Naive thymus-derived CD4-positive, alpha-beta T cell (primary cell): ENCODE measurements around the gene RRAD. TPM values are rescaled to one million over a fixed set of nuclear protein-coding genes. Genes with fewer than 3 reads are reported as not detected.

ENCODE experiments used
- ATAC-seq: fragments of 150-1000 bp; cut with Tn5 transposase; 2 replicates; pipeline ENCODE4 v1.10.0; 2021; ENCODE audit warnings: mild to moderate bottlenecking, moderate library complexity
- CTCF ChIA-PET: fragments of 350-600 bp; sonication (Branson Sonifier 250); formaldehyde crosslinking; loops from one replicate; lab custom pipeline; 2021; ENCODE audit warnings: antibody characterized with exemption; lab: Charles Lee
- POLR2A ChIA-PET: fragments of 350-600 bp; sonication (Branson Sonifier 250); formaldehyde crosslinking; loops from one replicate; lab custom pipeline; 2021; ENCODE audit warnings: antibody characterized with exemption, inconsistent platforms; lab: Charles Lee
- DNase-seq, 9 donors: peaks; one replicate each; pipeline versions ENCODE4 v3.0.0 to v3.0.0-alpha.2; 2020 to 2022; ENCODE audit warnings: mixed read lengths in 1 of 9
- H3K27ac ChIP-seq: one replicate; pipeline ENCODE4 v1.7.0; 2013; ENCODE audit warnings: mild to moderate bottlenecking, low read depth, low read length, moderate library complexity
- H3K27me3 ChIP-seq, 2 donors: one replicate each; pipeline ENCODE4 v1.7.0; 2013; ENCODE audit warnings: low read length in 2 of 2, mild to moderate bottlenecking in 2 of 2, moderate library complexity in 2 of 2; ENCODE audit not compliant: control insufficient read depth in 2 of 2, insufficient read depth in 2 of 2
- H3K36me3 ChIP-seq, 3 experiments: 1 replicate in 2 of 3; 2 replicates in 1 of 3; pipeline ENCODE4 v1.7.0; 2013; ENCODE audit warnings: low read length in 3 of 3, mild to moderate bottlenecking in 3 of 3, moderate library complexity in 1 of 3; ENCODE audit not compliant: insufficient read depth in 3 of 3, control insufficient read depth in 2 of 3
- H3K4me1 ChIP-seq, 2 donors: one replicate each; pipeline ENCODE4 v1.7.0; 2013; ENCODE audit warnings: low read length in 2 of 2, mild to moderate bottlenecking in 2 of 2, moderate library complexity in 1 of 2; ENCODE audit not compliant: control insufficient read depth in 2 of 2, insufficient read depth in 2 of 2
- H3K4me3 ChIP-seq: 2 replicates; pipeline ENCODE4 v1.7.0; 2013; ENCODE audit warnings: mild to moderate bottlenecking, low read length
- H3K9me3 ChIP-seq, 3 experiments: 1 replicate in 2 of 3; 2 replicates in 1 of 3; pipeline ENCODE4 v1.7.0; 2013; ENCODE audit warnings: low read length in 3 of 3; ENCODE audit not compliant: control insufficient read depth in 2 of 3
- H3K27ac Mint-ChIP-seq, 9 donors: one replicate each; pipeline ENCODE4 v1.8.0; 2020 to 2022; ENCODE audit warnings: mixed read lengths in 9 of 9, mild to moderate bottlenecking in 8 of 9, moderate library complexity in 5 of 9, inconsistent platforms in 2 of 9
- H3K27me3 Mint-ChIP-seq, 5 donors: one replicate each; pipeline ENCODE4 v1.8.0; 2021 to 2022; ENCODE audit warnings: mixed read lengths in 5 of 5, mild to moderate bottlenecking in 1 of 5
- H3K36me3 Mint-ChIP-seq, 5 donors: one replicate each; pipeline ENCODE4 v1.8.0; 2020 to 2022; ENCODE audit warnings: mixed read lengths in 5 of 5, mild to moderate bottlenecking in 3 of 5, inconsistent platforms in 1 of 5
- H3K4me1 Mint-ChIP-seq, 7 donors: one replicate each; pipeline ENCODE4 v1.8.0; 2020 to 2022; ENCODE audit warnings: mixed read lengths in 7 of 7, mild to moderate bottlenecking in 3 of 7, inconsistent platforms in 1 of 7
- H3K4me3 Mint-ChIP-seq, 10 donors: one replicate each; pipeline ENCODE4 v1.8.0; 2020 to 2022; ENCODE audit warnings: mild to moderate bottlenecking in 10 of 10, mixed read lengths in 10 of 10, moderate library complexity in 6 of 10, inconsistent platforms in 2 of 10
- H3K9me3 Mint-ChIP-seq, 11 donors: one replicate each; pipeline ENCODE4 v1.8.0; 2020 to 2022; ENCODE audit warnings: mixed read lengths in 11 of 11, mild to moderate bottlenecking in 4 of 11, inconsistent platforms in 1 of 11, moderate library complexity in 1 of 11
- intact Hi-C, 2 donors: fragments of 100-400 bp; cut with micrococcal nuclease; formaldehyde crosslinking; loops; one replicate each; pipeline ENCODE4 v1.15.1; 2023
- polyA plus RNA-seq, 2 donors: library from polyadenylated mRNA; unstranded; fragments of 300-500 nt; fragmentation: Illumina TruSeq; gene quantifications; one replicate each; pipeline ENCODE4 v1.2.3, GENCODE V29; 2021
- total RNA-seq, 6 experiments: library from RNA in 5 of 6; stranded (reverse) in 5 of 6; gene quantifications; 1 replicate in 5 of 6; 2 replicates in 1 of 6; pipeline ENCODE4 v1.2.3 and lab custom pipeline; 2021 to 2026

Gene RRAD
- total and polyA plus RNA-seq, 7 experiments from 2014 or later: 0.24 to 1.6 (median 0.88) TPM; not detected in 2

DNA sequence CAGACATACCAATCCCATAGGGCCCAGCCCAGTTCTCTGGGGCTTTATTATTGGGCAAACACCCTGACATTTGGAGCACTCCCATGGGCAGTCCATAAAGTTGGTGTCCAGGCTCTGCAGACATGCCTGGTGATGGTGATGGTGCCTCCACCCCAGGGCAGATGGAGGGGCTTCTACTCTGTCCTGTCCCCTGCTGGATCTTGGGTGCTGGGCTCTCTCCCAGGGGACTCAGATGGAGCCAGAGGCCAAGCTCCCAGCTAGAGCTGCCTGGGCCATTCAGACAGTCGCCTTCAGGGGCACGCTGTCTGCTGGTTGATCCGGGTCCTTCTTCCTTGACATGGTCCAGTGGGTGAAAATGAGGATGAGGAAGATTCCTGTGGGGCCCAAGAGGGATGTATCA, 17.2 kb downstream of the RRAD start:
- no peaks in the 10 kb centered on the region for H3K36me3 Mint-ChIP-seq
- H3K4me3 ChIP-seq: no peak overlapping the region
- CTCF ChIA-PET: no interaction called here
- POLR2A ChIA-PET: no interaction called here
- no peak overlapping the region for H3K4me3 Mint-ChIP-seq
- H3K27me3 Mint-ChIP-seq: no peaks in the 10 kb centered on the region
- H3K27ac Mint-ChIP-seq: peak overlapping the region in 1 of 9 donors; percentile 85
- no peak for DNase-seq
- no peaks in the 10 kb centered on the region for H3K9me3 Mint-ChIP-seq
- H3K9me3 ChIP-seq: no peaks in the 10 kb centered on the region
- no peak overlapping the region for H3K27ac ChIP-seq
- peaks cover 8 to 15% (median 11%) of the 10 kb centered on the region in 7 donors for H3K4me1 Mint-ChIP-seq
- H3K4me1 ChIP-seq: peaks cover 0 to 12% of the 10 kb centered on the region in 2 donors
- no peak for ATAC-seq
- no peaks in the 10 kb centered on the region for H3K36me3 ChIP-seq
- H3K27me3 ChIP-seq: no peaks in the 10 kb centered on the region
- intact Hi-C loops: no loop called here

DNA sequence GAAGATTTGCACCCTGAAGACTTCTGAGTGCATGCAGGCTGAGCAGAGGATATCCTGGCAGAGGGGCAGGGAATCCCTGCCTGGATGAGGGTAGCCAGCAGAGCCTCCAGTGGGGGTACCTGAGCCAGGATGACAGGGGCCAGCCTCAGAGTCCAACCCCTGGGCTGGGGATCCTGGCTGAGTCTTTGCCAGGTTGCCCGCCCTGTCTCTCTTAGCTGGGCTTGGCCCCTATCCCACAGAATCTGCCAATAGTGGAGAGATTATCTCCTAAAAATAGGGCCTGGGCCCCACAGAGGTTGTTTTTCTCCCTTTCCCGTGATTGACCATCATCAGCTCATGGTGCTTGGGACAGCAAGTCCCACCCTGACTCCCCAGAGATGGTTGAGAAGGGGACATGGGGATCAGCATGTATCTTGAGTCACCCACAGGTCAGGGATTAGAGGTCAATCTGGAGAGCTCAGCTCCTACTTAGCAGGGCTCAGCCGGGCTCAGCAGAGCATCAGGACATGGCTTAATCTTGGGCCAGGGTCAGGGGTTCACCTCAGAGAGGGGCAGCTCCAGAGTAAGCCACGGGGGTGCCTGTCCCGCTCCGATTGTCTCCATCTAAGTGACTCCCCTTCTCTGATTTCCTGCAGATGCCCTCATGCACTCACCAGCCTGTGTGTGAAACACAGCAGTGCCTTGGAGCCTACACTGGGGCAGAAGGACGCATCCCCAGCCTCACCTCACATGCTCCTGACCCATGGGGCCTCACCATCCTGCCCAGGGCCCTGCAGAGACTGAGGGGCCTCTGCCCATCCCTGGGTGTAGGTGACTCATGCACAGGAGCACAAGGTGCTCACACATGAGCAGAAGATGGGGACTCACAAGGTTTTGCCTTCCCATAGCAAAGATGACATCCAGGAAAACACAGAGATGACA, 18.2 kb downstream of the RRAD start:
- no peak overlapping the region for H3K4me3 ChIP-seq
- H3K4me1 ChIP-seq: peaks cover 0 to 12% of the 10 kb centered on the region in 2 donors
- peaks cover 8 to 15% (median 11%) of the 10 kb centered on the region in 7 donors for H3K4me1 Mint-ChIP-seq
- H3K27me3 Mint-ChIP-seq: no peaks in the 10 kb centered on the region
- no peaks in the 10 kb centered on the region for H3K9me3 Mint-ChIP-seq
- intact Hi-C loops: no loop called here
- no peaks in the 10 kb centered on the region for H3K36me3 ChIP-seq
- peak overlapping the region in 1 of 10 donors; percentile 40 for H3K4me3 Mint-ChIP-seq
- no peak overlapping the region for H3K27ac ChIP-seq
- no peaks in the 10 kb centered on the region for H3K36me3 Mint-ChIP-seq
- DNase-seq (no peak), ATAC-seq (no peak)
- H3K27me3 ChIP-seq: no peaks in the 10 kb centered on the region
- CTCF ChIA-PET: no interaction called here
- no peaks in the 10 kb centered on the region for H3K9me3 ChIP-seq
- peak overlapping the region in 4 of 9 donors; percentile 43 to 76 (median 52) for H3K27ac Mint-ChIP-seq
- POLR2A ChIA-PET: interaction anchor here (1.1 kb wide), 1 partner anchor 27 kb away, joined by 3 read pairs; the partner anchor contains the start of gene PDP2

GRCh38 chr16:66905633-66906539, 19.4 kb downstream of the RRAD start:
- H3K27ac Mint-ChIP-seq: peak overlapping the region in 7 of 9 donors; percentile 1 to 76 (median 62)
- Histone ChIP-seq H3K9me3 (no peaks in the 10 kb centered on the region), H3K4me1 (peaks cover 0 to 12% of the 10 kb centered on the region in 2 donors), H3K27ac (no peak overlapping the region), H3K4me3 (no peak overlapping the region), H3K27me3 (no peaks in the 10 kb centered on the region), H3K36me3 (no peaks in the 10 kb centered on the region)
- no peaks in the 10 kb centered on the region for H3K36me3 Mint-ChIP-seq
- DNase-seq (peak in 7 of 9 donors; percentile 37 to 74 (median 63)), ATAC-seq (peak; percentile 50)
- ChIA-PET CTCF (no interaction called here), POLR2A (interaction anchor here (1.1 kb wide), 1 partner anchor 25 kb away, joined by 3 read pairs; the partner anchor contains the start of gene PDP2)
- H3K27me3 Mint-ChIP-seq: no peaks in the 10 kb centered on the region
- H3K4me1 Mint-ChIP-seq: peaks cover 8 to 15% (median 11%) of the 10 kb centered on the region in 7 donors
- H3K9me3 Mint-ChIP-seq: no peaks in the 10 kb centered on the region
- intact Hi-C loops: no loop called here
- peak overlapping the region in 2 of 10 donors; percentile 25 to 40 for H3K4me3 Mint-ChIP-seq

GRCh38 chr16:66904846-66905632, 20.3 kb downstream of the RRAD start:
- CTCF ChIA-PET: no interaction called here
- no peaks in the 10 kb centered on the region for H3K36me3 Mint-ChIP-seq
- intact Hi-C loops: no loop called here
- Histone ChIP-seq H3K27ac (no peak overlapping the region), H3K4me3 (no peak overlapping the region), H3K27me3 (no peaks in the 10 kb centered on the region), H3K4me1 (peaks cover 0 to 12% of the 10 kb centered on the region in 2 donors), H3K9me3 (no peaks in the 10 kb centered on the region), H3K36me3 (no peaks in the 10 kb centered on the region)
- no peak overlapping the region for H3K4me3 Mint-ChIP-seq
- H3K4me1 Mint-ChIP-seq: peaks cover 8 to 15% (median 11%) of the 10 kb centered on the region in 7 donors
- H3K27me3 Mint-ChIP-seq: no peaks in the 10 kb centered on the region
- DNase-seq (no peak), ATAC-seq (no peak)
- POLR2A ChIA-PET: no interaction called here
- H3K27ac Mint-ChIP-seq: no peak overlapping the region
- no peaks in the 10 kb centered on the region for H3K9me3 Mint-ChIP-seq

GRCh38 chr16:66904428-66904845, 20.9 kb downstream of the RRAD start:
- ATAC-seq (no peak), DNase-seq (no peak)
- Mint-ChIP-seq H3K9me3 (no peaks in the 10 kb centered on the region), H3K36me3 (no peaks in the 10 kb centered on the region), H3K4me3 (no peak overlapping the region), H3K27ac (no peak overlapping the region), H3K27me3 (no peaks in the 10 kb centered on the region), H3K4me1 (peaks cover 8 to 15% (median 11%) of the 10 kb centered on the region in 7 donors)
- H3K4me1 ChIP-seq: peaks cover 0 to 12% of the 10 kb centered on the region in 2 donors
- ChIA-PET POLR2A (no interaction called here), CTCF (interaction anchor here (1.0 kb wide), 1 partner anchor 14 kb away, joined by 3 read pairs; no protein-coding TSS in a partner anchor)
- H3K9me3 ChIP-seq: no peaks in the 10 kb centered on the region
- H3K4me3 ChIP-seq: no peak overlapping the region
- H3K27ac ChIP-seq: no peak overlapping the region
- H3K36me3 ChIP-seq: no peaks in the 10 kb centered on the region
- H3K27me3 ChIP-seq: no peaks in the 10 kb centered on the region
- intact Hi-C loops: no loop called here
